Body of pancreas (tissue), 4 donors: ENCODE data around the gene ENTR1. TPM values are rescaled to one million over a fixed set of nuclear protein-coding genes. Genes with fewer than 3 reads are reported as not detected.

Source experiments
- ATAC-seq: fragments of 150-250 bp; one replicate; pipeline ENCODE4 v1.9.1; 2016
- DNase-seq, 4 donors: peaks; one replicate each; pipeline ENCODE4 v3.0.0-alpha.2; 2019
- H3K27ac ChIP-seq, 4 donors: fragments of 200-600 bp; sonication (generic); 1 replicate in 3 of 4; 2 replicates in 1 of 4; pipeline versions ENCODE4 v1.5.1 to v1.6.1; 2016 to 2019; ENCODE audit warnings: mild to moderate bottlenecking in 1 of 4, mixed read lengths in 1 of 4, moderate library complexity in 1 of 4
- H3K27me3 ChIP-seq, 2 donors: fragments of 200-600 bp; sonication (generic); one replicate each; pipeline ENCODE4 v1.6.0; 2016; ENCODE audit warnings: mild to moderate bottlenecking in 1 of 2
- H3K36me3 ChIP-seq, 2 donors: fragments of 200-600 bp; sonication (generic); replicated peaks in 1 of 2; 2 replicates each; pipeline ENCODE4 v1.5.1; 2016; ENCODE audit warnings: low read depth in 2 of 2; ENCODE audit not compliant: insufficient read depth in 1 of 2
- H3K4me1 ChIP-seq: fragments of 200-600 bp; sonication (generic); one replicate; pipeline ENCODE4 v1.6.0; 2016
- H3K4me3 ChIP-seq, 2 donors: fragments of 200-600 bp; sonication (generic); 1 replicate in 1 of 2; 2 replicates in 1 of 2; pipeline ENCODE4 v1.5.1; 2016 to 2019
- H3K9me3 ChIP-seq, 3 donors: fragments of 200-600 bp; sonication (generic); 1 replicate in 2 of 3; 2 replicates in 1 of 3; pipeline ENCODE4 v1.5.1; 2016
- POLR2A ChIP-seq, 3 donors: fragments of 450-650 bp; IDR thresholded peaks; one replicate each; pipeline ENCODE4 v1.6.1; 2016; ENCODE audit warnings: antibody characterized with exemption in 3 of 3, mild to moderate bottlenecking in 2 of 3
- WGBS, 2 donors: methylation state at CpG; one replicate each; pipeline ENCODE4 v1.1.5; 2017; 5-methylcytosine and 5-hydroxymethylcytosine counted together
- intact Hi-C: fragments of 100-400 bp; cut with DNase I; formaldehyde crosslinking; loops from one replicate; pipeline ENCODE4 v1.15.1; 2023
- total RNA-seq, 2 donors: library from RNA; depleted of rRNA; stranded (reverse); fragments of >200 nt; gene quantifications; one replicate each; pipeline ENCODE4 v1.1.0, GENCODE V29; 2016
- TF ChIP-seq, protein P1 (sequence below), 7 experiments: fragments of 450-650 bp in 4 of 7; fragments of 200-600 bp in 3 of 7; sonication (generic) in 3 of 7; IDR thresholded peaks; one replicate each; pipeline ENCODE4 v1.5.1; 2016 to 2019; ENCODE audit warnings: antibody characterized with exemption in 7 of 7

The ENTR1 gene
- total RNA-seq, 2 donors from 2014 or later: 20.2 to 71.5 TPM

DNA sequence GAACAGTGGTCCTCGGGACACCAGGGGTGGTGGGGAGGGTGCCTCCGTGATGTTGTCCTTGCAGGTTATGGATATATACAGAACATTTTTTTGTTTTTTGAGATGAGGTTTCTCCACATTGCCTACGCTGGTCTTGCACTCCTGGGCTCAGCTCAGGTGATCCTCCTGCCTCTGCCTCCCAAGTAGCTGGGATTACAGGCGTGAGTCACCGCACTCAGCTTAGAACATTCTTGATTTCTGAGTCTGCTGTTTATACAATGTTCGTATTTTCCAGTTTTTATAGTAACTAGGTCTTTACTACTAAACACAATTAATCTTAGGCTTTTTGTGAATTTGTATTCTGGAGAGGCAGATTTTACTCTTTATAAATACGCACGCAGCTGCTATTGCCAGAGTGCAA, 6.0 kb upstream of the ENTR1 start:
- Histone ChIP-seq H3K27me3 (no peaks in the 10 kb centered on the region), H3K4me3 (no peak overlapping the region), H3K27ac (no peak overlapping the region), H3K9me3 (no peaks in the 10 kb centered on the region), H3K4me1 (peaks cover 7% of the 10 kb centered on the region), H3K36me3 (peaks cover 19 to 46% of the 10 kb centered on the region in 2 donors)
- ATAC-seq (no peak), DNase-seq (no peak)
- TF ChIP-seq, protein P1, sequence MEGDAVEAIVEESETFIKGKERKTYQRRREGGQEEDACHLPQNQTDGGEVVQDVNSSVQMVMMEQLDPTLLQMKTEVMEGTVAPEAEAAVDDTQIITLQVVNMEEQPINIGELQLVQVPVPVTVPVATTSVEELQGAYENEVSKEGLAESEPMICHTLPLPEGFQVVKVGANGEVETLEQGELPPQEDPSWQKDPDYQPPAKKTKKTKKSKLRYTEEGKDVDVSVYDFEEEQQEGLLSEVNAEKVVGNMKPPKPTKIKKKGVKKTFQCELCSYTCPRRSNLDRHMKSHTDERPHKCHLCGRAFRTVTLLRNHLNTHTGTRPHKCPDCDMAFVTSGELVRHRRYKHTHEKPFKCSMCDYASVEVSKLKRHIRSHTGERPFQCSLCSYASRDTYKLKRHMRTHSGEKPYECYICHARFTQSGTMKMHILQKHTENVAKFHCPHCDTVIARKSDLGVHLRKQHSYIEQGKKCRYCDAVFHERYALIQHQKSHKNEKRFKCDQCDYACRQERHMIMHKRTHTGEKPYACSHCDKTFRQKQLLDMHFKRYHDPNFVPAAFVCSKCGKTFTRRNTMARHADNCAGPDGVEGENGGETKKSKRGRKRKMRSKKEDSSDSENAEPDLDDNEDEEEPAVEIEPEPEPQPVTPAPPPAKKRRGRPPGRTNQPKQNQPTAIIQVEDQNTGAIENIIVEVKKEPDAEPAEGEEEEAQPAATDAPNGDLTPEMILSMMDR (IDR thresholded peaks at IDR 0.05): no peak
- intact Hi-C loops: no loop called here
- 91 to 95% methylated on average over 8 of the region's 8 CpGs for WGBS, 2 donors

DNA sequence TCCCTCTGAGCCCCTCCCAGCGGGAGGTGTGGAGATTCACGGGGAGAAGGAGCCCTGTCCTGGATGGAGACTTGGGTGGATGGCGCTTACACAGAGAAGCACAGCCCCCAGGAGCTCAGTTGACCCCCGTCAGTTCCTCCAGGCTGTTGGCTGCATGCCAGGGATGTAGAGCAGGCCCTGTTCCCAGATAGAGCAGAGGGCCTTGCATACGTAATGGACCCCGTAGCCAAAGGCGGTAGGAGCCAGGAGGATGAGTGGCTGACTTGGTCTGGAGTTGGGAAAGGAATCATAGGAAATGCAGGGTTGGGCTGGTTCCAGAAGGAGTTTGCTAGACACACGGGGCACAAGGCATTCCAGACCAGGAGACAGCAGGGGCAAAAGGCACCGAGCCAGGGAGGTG, 2.5 kb upstream of the ENTR1 start:
- Histone ChIP-seq H3K4me3 (no peak overlapping the region), H3K4me1 (peaks cover 27% of the 10 kb centered on the region), H3K36me3 (peaks cover 6 to 29% of the 10 kb centered on the region in 2 donors), H3K27me3 (no peaks in the 10 kb centered on the region), H3K27ac (no peak overlapping the region), H3K9me3 (no peaks in the 10 kb centered on the region)
- TF ChIP-seq, protein P1 (IDR thresholded peaks at IDR 0.05): no peak
- TF ChIP-seq POLR2A (IDR thresholded peaks at IDR 0.05): no peak
- no peak for DNase-seq
- 69 to 81% methylated on average over 9 of the region's 9 CpGs for WGBS, 2 donors
- intact Hi-C loops: no loop called here
- no peak for ATAC-seq

DNA sequence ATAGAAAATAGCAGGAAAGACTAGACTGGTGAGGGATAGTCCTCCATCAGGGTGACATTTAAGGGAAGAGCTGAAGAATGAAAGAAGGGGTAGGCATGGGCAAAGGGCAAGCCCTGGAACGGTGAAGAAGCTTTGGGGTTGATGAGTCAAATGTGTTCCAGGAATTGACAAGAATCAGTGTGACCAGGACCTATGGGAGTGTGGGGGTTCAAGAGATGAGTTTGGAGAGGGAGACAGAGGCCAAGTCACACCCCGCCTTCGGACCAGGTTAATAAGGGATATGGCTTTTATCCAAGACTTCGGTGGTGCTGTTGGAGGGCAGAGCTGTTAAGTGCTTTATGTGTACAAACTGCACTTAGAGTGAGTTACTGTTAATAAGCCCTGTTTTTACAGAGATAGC, 964 bp upstream of the ENTR1 start:
- no peaks in the 10 kb centered on the region for H3K27me3 ChIP-seq
- intact Hi-C loops: no loop called here
- no peak overlapping the region for H3K27ac ChIP-seq
- DNase-seq: no peak
- ATAC-seq: no peak
- peaks cover 27% of the 10 kb centered on the region for H3K4me1 ChIP-seq
- H3K36me3 ChIP-seq: peaks cover 0 to 22% of the 10 kb centered on the region in 2 donors
- 23 to 25% methylated on average over 4 of the region's 4 CpGs for WGBS, 2 donors
- no peaks in the 10 kb centered on the region for H3K9me3 ChIP-seq
- peak overlapping the region in 1 of 2 donors; percentile 51 for H3K4me3 ChIP-seq
- TF ChIP-seq POLR2A (IDR thresholded peaks at IDR 0.05): no peak
- TF ChIP-seq, protein P1 (IDR thresholded peaks at IDR 0.05): no peak

DNA sequence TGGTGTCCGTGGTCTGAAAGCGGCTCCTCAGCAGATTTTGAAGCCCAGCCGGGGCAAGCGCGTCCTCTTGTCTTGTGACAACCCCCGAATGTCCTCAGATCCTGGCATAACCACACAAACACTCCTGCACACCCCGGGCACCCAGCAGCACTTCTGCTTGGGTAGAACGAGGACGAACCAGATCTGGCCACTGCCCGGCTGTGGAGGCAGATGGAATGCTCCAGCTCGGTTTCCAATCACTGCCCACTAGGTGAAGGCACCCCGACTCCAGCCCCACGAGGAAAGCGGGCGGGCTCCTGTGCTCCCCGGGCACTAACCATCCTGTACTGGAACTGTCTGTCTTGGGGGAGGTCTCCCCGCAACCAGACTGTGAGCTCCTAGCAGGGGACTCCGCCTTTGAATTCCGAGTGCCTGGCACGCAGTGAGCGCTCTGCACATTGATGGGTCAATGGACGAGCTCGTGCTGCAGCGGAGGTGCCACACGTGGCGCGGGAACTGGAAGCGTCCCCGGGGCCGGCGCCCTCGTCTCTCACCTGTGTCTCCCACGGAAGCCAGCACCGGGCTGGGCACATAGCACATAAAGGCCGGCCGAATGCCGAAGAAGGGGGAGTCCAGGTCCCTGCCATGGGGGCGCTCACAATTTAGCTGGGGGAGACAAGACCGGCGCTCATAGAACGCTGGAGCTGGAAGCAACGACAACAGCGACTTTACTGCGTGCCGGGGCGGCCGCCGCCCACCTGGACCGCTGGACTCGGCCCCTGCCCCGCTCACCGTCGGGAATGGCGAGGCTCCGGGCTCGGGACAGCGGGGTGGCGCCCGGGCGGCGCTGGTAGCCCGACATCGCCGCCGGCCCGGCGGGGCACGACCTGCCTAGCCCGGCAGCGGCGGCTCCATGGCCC, 608 bp downstream of the ENTR1 start:
- 12 to 40% methylated on average over 8 to 66 of the region's 71 CpGs for WGBS, 2 donors
- Histone ChIP-seq H3K4me1 (peaks cover 27% of the 10 kb centered on the region), H3K4me3 (peak overlapping the region; percentile 52 to 55), H3K27ac (peak overlapping the region; percentile 41 to 82 (median 70)), H3K36me3 (peaks cover 0 to 16% of the 10 kb centered on the region in 2 donors), H3K9me3 (no peaks in the 10 kb centered on the region), H3K27me3 (no peaks in the 10 kb centered on the region)
- DNase-seq (peak; percentile 31 to 43 (median 39)), ATAC-seq (peak; percentile 37)
- intact Hi-C loops: no loop called here
- TF ChIP-seq, protein P1 (IDR thresholded peaks at IDR 0.05): no peak
- peak in 1 of 3 donors; percentile 39 for TF ChIP-seq POLR2A (IDR thresholded peaks at IDR 0.05)
